ENCODE measurements around the gene CCDC196. TPM values are rescaled to one million over a fixed set of nuclear protein-coding genes. Genes with fewer than 3 reads are reported as not detected.

Gene CCDC196
- total RNA-seq: not detected

DNA sequence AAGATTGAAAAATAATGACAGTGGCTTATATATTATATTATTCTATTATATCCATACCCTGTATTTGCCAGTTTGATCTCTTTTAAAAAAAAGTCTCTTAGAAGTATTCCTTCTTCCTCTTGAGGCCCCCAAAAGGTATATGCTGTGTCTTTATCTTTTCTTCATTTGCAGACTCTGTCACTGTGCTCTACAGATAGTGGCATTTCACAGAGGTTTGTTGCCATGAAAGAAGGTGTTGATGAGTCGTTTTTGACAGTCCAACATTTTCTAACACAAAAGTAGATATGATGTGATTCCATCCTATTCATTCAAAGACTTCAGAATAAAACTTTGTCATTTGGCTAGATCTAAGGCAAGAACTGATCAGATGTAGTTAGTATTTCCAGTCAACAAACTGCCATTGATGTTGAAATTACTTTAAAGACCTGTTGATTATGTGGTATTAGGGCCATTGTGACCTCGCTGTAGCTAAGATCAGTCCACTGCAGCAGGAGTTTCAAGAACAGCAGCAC is at the start of gene CCDC196:
CCDC196 (plus strand) TSS at position 462 of the 512 bp plus-strand sequence. CDS start 132 bp downstream, outside the sequence.
- ATAC-seq: no peak
- DNase-seq (ENCODE audit: low spot score): no peak
- intact Hi-C loops (cut with DNase I): no loop called here

- DNase-seq (ENCODE audit: low spot score) (no peak), ATAC-seq (no peak)
- intact Hi-C loops (cut with DNase I): no loop called here
Observed at GRCh38 chr14:66440801-66441200, 45.4 kb upstream of the CCDC196 start.

GRCh38 chr14:66442953-66443571 is 43.1 kb upstream of the CCDC196 start:
- DNase-seq (ENCODE audit: low spot score) (no peak), ATAC-seq (no peak)
- intact Hi-C loops (cut with DNase I): no loop called here

GRCh38 chr14:66443785-66444184 is 42.4 kb upstream of the CCDC196 start:
- ATAC-seq (no peak), DNase-seq (ENCODE audit: low spot score) (no peak)
- intact Hi-C loops (cut with DNase I): no loop called here

GRCh38 chr14:66444271-66444927 is 41.8 kb upstream of the CCDC196 start:
- ATAC-seq (peak; percentile 68), DNase-seq (ENCODE audit: low spot score) (no peak)
- intact Hi-C loops (cut with DNase I): no loop called here

DNA sequence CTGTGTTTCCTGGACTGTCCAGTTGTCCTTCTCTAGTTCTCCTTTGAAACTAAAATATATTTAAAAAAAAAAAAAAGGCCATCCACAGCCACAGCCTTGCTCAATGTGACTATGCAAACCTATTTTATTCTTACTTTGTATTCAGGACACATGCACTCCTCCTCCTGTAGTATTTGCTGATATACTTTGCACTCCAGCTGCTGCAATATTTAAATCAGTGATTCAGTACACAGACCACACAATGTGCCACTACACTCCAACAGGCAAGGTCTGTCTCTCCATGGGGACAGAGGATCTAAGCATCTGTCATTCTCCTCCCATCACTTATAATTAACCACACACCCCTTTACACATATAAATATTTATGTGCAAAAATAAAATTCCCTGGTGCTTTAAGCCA is 40.2 kb upstream of the CCDC196 start:
- no peak for ATAC-seq
- intact Hi-C loops (cut with DNase I): no loop called here
- no peak for DNase-seq (ENCODE audit: low spot score)

GRCh38 chr14:66453469-66453868 is 32.7 kb upstream of the CCDC196 start:
- no peak for DNase-seq (ENCODE audit: low spot score)

DNA sequence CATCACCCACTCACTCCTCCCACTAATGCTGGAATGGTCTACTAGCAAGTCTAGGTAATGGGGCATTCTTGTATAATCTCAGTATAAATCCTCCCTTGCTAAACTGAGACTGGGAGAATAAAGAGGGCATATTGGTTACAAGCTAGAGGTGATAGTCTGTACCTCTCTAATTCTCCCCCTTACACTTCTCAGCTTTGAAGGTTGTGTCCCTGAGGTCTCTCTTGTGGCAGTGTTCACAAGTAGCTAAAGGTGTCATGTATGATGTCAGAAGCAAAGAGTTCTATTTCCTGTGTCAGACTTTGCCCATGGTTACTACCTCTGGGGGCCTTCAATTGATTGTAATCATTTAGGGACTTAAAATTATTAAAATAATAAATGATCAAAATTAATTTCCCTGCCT is 26.6 kb upstream of the CCDC196 start:
- no peak for DNase-seq (ENCODE audit: low spot score)
- ATAC-seq: no peak
- intact Hi-C loops (cut with DNase I): no loop called here

More at GRCh38 chr14:66453469-66453868, 32.7 kb upstream of the CCDC196 start:
- intact Hi-C loops (cut with DNase I): no loop called here
- no peak for ATAC-seq

- no peak for DNase-seq (ENCODE audit: low spot score)
- no peak for ATAC-seq
- intact Hi-C loops (cut with DNase I): no loop called here
Observed at GRCh38 chr14:66464261-66464660, 21.9 kb upstream of the CCDC196 start.

DNA sequence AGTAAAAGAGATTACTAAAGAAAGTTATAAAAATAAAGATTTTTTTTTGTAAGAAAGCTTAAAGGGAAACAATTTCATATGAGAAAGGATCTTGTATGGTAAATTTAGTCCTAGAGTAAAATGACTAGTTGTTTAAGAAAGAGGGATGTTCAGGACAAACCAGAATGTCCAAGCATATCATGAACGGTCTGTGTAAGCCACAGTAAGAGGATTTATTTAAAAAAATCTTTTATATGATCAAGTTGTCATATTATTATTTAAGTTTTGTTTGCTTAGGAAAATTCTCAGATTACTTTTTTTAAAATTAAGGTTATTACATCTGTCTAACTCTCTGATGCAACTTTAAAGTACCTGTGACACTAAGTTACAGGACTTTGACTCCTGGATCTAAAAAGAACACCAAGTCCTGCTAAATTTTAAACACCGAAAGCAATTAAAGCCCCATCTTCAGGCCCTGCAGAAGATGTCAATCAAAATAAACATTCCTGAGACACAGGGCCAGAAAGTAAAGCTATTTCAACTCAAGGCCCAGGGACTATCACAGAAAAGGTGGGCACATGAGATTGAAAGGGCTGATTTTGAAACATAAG is 17.3 kb upstream of the CCDC196 start:
- intact Hi-C loops (cut with DNase I): no loop called here
- no peak for ATAC-seq

GRCh38 chr14:66471584-66471983 is 14.6 kb upstream of the CCDC196 start:
- intact Hi-C loops (cut with DNase I): no loop called here
- no peak for ATAC-seq
- DNase-seq (ENCODE audit: low spot score): no peak

More for the DNA sequence above, 17.3 kb upstream of the CCDC196 start:
- no peak for DNase-seq (ENCODE audit: low spot score)

GRCh38 chr14:66472251-66472650 is 13.9 kb upstream of the CCDC196 start:
- no peak for ATAC-seq
- intact Hi-C loops (cut with DNase I): no loop called here
- DNase-seq (ENCODE audit: low spot score): no peak

DNA sequence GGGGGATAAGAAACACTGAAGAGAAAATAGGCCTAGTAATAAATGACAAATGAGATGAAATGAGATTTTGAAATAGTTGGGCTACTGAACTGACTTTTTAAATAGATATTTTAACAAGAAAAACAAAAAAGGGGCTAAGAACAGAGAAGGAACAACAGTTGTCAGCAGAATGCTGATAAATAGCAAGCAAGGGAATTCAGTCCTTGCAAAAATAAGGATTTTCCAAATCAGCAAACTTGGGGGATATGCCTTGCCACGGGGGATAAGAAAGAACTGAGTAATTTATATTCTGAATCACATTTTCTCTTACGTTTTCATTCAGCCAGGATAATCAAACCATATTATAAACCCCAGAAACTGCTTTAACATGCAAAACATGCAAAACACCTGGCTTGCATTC is 12.9 kb upstream of the CCDC196 start:
- intact Hi-C loops (cut with DNase I): no loop called here
- no peak for DNase-seq (ENCODE audit: low spot score)
- ATAC-seq: peak; percentile 65

- DNase-seq (ENCODE audit: low spot score) (no peak), ATAC-seq (no peak)
- intact Hi-C loops (cut with DNase I): no loop called here
Observed at GRCh38 chr14:66476964-66477363, 9.2 kb upstream of the CCDC196 start.

GRCh38 chr14:66477567-66477966 is 8.6 kb upstream of the CCDC196 start:
- DNase-seq (ENCODE audit: low spot score) (no peak), ATAC-seq (no peak)
- intact Hi-C loops (cut with DNase I): no loop called here

DNA sequence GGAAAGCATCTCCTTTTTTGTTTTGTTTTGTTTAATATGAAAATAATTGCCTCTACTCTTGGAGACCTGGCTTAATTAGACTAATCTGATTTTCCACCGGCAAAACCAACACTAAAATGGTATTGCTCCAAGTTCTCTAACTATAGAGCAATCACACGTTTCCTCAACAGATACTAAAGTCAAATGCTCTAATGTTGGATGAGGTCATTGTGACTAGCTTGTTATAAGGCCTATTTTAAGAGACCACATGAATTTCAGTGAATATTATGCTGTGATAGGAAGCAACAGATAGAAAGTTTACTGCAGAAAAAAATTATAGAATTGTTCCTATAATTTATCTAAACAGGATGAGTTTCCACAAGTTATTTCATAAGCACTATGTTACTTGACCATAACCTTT is 3.3 kb upstream of the CCDC196 start:
- ATAC-seq (peak; percentile 20), DNase-seq (ENCODE audit: low spot score) (no peak)
- intact Hi-C loops (cut with DNase I): no loop called here

- intact Hi-C loops (cut with DNase I): no loop called here
- ATAC-seq (peak; percentile 94), DNase-seq (ENCODE audit: low spot score) (no peak)
Observed at GRCh38 chr14:66483322-66483721, 2.8 kb upstream of the CCDC196 start.

DNA sequence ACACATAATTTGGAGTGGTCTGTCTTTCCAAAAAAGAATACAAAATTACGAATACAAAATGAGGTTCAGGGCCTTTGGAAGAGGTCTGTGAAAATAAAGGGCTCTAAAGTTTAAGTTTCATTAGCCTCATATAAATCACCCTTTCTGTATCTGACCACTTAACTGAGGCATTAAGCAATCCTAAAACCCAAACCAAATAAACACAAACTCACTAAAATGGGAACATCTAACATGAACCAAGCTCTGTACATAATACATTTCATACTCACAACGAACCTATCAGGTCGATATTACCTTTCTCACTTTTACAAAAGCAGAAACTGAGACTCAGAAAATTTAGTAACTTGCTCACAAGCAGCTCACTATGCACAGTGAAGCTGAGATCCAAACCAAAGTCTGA is 1.1 kb upstream of the CCDC196 start:
- ATAC-seq: no peak
- no peak for DNase-seq (ENCODE audit: low spot score)
- intact Hi-C loops (cut with DNase I): no loop called here

GRCh38 chr14:66487164-66487563 is 993 bp downstream of the CCDC196 start:
- DNase-seq (ENCODE audit: low spot score): no peak
- no peak for ATAC-seq
- intact Hi-C loops (cut with DNase I): no loop called here
